Mucosa of gallbladder (tissue), 1 donor: ENCODE measurements around the gene OAS2. TPM values are rescaled to one million over a fixed set of nuclear protein-coding genes. Genes with fewer than 3 reads are reported as not detected.

Source experiments
- DNase-seq: peaks from one replicate; pipeline ENCODE4 v3.0.0-alpha.2; 2020; ENCODE audit warnings: low spot score
- total RNA-seq: library from RNA; stranded (reverse); gene quantifications from one replicate; pipeline ENCODE4 v1.2.1, GENCODE V29; 2021
- donor health status: DM: no; HTN: no; CAD: no.

Gene OAS2, protein sequence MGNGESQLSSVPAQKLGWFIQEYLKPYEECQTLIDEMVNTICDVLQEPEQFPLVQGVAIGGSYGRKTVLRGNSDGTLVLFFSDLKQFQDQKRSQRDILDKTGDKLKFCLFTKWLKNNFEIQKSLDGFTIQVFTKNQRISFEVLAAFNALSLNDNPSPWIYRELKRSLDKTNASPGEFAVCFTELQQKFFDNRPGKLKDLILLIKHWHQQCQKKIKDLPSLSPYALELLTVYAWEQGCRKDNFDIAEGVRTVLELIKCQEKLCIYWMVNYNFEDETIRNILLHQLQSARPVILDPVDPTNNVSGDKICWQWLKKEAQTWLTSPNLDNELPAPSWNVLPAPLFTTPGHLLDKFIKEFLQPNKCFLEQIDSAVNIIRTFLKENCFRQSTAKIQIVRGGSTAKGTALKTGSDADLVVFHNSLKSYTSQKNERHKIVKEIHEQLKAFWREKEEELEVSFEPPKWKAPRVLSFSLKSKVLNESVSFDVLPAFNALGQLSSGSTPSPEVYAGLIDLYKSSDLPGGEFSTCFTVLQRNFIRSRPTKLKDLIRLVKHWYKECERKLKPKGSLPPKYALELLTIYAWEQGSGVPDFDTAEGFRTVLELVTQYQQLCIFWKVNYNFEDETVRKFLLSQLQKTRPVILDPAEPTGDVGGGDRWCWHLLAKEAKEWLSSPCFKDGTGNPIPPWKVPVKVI
- total RNA-seq: 5.8 TPM

DNA sequence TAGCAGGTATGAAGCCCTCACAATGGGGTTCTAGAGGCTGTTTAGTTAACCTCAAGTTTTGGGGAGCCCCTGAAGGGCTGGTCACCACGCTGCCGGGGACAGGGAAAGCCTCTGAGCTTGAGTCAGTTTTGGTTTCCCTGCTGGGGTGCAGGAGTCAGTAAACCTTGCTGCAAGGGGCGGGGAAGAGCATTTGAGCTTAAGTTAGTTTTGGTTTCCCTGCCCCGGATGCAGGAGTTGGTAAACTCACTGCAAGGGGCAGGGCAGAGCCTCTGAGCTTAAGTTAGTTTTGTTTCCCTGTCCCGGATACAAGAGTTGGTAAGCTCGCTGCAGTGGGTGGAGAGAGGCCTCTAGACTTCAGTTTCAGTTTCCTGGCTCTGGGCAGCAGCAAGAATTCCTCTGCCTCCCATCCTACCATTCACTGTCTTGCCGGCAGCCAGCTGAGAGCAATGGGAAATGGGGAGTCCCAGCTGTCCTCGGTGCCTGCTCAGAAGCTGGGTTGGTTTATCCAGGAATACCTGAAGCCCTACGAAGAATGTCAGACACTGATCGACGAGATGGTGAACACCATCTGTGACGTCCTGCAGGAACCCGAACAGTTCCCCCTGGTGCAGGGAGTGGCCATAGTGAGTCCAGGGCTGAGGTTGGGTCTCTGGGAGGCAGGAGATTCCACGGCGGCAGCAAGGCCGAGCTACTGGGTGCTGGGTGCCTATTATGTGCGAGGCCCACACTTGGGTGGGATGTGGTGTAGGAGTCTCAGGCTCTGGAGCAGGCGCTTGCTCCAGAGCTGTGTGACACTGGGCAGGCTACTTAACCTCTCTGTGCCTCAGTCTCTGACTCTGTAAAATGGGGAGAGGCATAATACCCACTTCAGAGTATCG, at the start of gene OAS2:
Gene OAS2 (plus strand): TSS at position 357 of the 878 bp plus-strand sequence. CDS start 90 bp downstream, at position 447.
- DNase-seq: peak; percentile 57

DNA sequence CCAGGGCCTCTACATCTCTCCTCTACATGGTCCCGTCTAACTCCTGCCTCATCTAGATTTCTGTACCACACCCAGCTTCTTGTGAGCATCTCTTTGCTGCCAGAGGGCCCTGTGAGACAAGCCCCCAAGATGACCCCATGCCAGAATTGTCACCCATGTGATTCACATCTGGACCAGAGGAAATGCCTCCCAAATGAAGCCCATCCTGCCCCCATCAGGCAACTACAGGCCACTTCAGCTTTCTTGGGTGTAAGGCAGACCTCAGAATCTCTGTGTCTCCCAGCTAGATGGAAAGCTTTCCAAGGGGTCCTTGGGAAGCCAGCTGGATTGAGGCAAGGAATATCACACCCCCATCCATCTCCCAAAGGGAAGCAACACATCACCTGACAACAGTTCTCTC, 49.3 kb upstream of the OAS2 start:
- no peak for DNase-seq

DNA sequence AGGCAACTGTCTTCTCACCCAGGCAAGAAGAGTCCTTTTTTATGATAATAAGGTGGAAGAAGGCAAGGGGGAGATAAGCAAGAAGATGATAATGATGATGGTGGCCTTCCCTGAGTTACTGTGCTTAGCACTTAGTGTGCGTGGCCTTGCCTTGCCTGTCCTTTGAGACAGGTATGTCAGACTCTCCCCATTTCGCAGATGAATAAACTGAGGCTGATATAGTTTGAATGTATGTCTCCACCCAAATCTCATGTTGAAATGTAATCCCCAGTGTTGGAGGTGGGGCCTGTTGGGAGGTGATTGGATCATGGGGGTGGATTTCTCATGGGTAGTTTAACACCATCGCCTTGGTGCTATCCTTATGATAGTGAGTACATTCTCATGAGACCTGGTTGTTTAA, 48.6 kb upstream of the OAS2 start:
- DNase-seq: no peak

DNA sequence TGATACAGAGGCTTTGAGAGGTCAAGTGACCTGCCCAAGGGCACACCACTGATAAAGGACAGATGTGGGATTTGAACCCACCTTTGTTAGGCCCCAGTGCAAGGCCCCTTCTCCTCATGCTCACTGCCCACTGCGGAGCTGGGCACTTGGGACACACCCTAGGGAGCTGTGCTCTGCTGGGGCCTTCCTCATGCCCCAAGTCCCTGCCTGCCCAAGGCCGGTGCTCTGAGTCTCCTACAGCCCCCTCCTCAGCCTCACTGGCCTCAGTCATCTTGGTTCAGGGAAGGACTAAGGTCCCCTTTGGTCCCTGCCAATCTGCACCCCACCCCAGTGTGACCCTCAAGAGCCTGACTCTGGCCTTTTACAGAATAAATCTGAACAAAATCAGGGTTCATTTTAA, 48.0 kb upstream of the OAS2 start:
- DNase-seq: no peak

DNA sequence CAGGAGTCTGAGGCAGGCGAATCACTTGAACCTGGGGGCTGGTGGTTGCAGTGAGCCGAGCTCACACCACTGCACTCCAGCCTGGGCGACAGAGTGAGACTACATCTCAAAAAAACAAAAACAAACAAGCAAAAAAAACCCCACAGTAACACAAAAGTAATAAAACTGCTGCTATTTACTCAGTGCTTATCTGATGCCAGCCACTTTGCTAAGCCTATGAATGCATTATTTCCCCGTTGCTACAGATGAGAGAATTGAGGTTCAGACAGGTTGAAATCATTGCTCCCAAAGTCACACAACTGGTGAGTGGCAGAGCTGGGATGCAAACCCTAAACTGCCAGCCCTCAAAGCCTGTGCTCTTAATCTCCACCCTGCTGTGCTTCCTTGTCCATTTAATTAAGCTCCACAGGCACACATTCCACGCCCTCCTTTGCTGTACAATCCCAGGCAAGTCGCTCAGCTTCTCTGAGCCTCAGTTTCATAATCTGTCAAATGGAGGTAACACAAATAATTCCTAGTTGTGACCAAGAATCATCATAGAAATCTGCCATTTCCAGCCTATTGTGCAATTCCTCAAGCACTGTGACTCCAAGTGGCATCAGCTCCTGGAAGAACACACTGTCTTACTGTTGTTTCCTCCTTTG, 45.7 kb upstream of the OAS2 start:
- no peak for DNase-seq

DNA sequence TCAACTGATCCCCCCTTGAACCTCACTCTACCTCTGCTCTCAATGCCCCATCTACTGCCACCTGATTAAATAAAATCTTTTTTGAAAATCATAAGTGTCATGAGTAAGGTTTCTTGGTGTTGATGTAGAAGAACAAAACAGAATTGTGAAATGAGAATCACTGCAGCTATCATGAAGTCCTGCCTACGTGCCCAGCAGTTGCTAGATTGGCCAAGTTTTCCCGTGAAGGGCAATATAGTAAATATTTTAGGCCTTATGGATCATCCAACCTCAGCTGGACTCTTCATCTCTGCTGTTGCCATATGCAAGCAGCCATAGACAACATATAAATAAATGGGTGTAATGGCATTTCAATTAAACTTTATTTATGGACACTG, 45.2 kb upstream of the OAS2 start:
- DNase-seq: no peak

DNA sequence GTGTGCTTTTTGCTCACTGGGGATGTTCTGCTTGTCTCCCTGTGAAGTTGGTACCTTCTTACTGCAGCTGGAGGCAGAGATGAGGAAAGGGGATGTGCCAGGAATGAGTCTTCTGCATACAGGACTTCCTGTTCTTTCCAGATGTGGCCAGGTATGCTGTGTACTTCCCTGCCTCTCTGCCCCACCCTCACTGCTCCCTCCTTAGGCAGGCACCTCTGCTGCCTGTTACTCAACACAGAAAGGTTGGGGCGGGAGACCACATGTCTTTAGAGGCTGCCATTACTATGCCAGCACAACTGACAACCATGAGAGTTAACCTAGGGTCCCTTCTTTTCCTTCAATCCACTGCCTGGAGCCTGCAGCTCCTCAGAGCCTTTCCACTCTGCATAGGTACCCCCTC, 42.1 kb upstream of the OAS2 start:
- DNase-seq: no peak

DNA sequence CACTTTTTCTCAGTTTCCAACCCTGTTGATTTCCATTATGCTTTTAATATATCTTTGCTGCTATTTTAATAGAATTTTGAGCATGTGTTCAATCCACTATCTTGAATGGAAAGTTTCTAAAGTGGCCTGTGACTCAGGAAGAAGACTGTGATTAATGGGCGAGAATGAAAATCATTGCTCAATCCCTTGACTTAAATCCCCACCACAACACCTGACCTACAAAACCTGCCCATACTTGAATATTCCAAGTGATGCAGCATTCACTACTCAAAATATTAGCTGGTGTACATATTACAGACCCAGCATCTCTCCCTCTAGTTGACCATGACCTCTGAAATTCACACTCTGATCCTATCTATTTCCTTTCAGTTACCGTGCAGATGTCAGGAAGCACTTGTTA, 41.4 kb upstream of the OAS2 start:
- DNase-seq: no peak

DNA sequence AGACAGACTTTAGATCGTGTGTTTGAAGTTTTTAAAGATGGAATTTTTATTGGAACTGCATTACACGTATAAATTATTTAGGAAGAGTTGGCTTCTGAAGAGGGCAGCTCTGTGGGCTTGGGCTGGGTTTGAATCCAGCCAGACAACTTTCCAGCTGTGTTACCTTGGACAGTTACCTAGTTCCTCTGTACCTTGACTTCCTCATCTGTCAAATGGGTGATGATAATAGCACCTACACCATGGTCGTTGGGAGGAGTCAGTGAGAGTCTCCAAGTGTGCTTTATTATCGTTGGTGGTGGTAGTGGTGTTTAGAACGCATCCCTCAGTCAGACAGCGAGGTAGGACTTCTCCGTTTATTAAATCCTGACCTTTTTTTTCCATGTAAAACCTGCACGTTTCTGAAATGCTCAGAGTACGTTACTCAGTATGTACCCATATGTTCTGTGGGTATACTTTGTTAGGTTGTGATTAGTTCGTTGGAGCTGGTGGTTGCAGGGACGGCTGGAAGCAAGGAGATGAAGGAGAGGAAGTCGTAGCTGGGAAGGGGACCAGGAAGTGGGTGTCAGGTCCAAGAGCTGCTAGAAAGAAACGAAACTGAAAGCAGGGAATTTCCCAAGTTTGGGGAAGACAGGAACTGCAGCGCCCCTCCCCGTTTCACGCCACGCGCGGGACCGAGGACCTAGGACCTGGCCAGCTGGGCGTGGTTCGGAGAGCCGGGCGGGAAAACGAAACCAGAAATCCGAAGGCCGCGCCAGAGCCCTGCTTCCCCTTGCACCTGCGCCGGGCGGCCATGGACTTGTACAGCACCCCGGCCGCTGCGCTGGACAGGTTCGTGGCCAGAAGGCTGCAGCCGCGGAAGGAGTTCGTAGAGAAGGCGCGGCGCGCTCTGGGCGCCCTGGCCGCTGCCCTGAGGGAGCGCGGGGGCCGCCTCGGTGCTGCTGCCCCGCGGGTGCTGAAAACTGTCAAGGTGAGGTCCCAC, 40.3 kb upstream of the OAS2 start, which contains the start of gene OAS3:
Gene OAS3 (plus strand): TSS at position 734 of the 979 bp plus-strand sequence. CDS start 57 bp downstream, at position 791.
- DNase-seq: peak; percentile 78

DNA sequence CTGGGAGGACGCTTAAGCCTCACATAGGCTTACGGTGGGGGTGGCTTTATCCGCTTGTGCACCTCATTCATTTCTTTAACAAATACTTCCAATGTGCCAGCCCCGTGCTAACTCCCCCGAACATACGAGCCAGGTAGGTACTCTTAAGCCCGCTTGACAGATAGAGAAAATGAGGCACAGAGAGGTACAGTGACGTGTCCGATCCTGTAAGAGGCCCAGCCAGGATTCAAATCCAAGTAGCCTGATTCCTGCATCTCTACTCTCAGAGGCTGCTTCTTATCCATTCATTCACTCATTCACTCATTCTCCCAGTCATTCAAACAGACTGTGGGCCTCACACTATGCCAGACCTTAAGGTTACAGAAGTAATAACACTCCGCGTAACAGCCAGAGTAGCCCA, 39.6 kb upstream of the OAS2 start:
- no peak for DNase-seq

DNA sequence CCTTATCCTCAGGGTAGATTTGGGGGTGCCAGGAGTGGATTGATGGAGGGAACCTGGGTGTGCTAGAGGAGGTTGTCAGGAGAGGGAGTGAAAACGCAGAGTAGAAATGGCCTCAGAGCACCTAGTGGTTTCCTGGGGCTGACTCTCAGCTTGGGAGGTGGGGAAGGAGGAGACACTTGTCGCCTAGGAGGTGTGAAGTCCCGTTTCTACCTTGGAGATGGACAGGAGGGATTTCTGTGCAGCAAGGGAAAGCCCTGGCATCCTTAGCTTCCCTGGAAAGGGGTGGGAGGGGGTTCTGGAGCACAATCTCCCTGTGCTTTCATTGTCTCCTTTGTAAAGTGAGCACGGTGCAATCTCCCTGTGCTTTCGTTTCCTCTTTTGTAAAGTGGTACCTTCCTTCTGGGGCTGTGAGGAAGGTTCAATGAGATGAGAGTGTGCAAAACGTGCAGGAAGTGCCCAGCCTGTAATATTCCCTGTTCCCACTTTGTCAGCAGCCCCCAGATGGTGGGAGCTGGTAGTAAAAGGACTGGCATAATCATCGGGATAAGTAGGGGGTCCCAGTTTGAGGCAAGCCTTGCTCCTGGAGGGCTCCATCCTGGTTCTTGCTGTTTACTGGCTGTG, 38.4 kb upstream of the OAS2 start:
- no peak for DNase-seq

DNA sequence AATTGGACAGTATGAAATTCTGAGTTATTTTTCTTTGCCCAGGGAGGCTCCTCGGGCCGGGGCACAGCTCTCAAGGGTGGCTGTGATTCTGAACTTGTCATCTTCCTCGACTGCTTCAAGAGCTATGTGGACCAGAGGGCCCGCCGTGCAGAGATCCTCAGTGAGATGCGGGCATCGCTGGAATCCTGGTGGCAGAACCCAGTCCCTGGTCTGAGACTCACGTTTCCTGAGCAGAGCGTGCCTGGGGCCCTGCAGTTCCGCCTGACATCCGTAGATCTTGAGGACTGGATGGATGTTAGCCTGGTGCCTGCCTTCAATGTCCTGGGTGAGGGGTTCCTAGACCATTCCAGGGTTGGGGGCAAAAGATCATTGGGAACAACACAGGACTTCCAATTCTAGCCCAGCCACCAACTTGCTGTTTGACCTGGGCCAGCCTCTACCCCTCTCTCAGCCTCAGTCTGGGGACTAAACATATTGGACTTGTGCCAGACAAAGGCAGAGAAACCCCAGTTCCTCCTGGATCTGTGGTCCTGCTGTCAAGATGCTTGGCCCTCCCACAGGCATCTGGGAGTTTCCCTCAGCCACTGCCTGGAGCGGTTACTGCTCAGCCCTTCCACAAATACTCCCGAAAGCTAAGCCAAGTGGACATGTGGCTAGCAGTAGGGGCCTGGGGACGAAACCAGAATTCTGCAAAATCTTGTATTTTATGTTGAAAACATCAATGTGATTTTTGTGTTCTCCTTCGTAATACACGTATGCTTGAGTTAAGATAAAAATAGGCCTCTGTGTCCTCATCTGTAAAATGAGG, 36.6 kb upstream of the OAS2 start:
- no peak for DNase-seq

DNA sequence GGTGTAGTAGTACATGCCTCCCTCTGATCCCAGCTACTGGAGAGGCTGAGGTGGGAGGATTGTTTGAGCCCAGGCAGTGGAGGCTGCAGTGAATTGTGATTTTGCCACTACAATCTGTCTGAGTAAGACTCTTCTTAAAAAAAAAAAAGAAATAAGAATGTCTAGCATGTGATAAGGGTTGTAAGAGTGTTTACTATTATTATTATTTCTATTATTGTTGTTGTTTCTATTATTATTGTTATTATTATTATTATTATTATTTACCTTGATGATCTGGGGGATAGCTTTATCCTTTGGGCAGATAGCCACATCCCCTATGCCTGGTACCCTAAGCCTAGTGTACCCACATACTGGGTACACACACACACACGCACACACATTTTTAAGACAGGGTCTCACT, 35.7 kb upstream of the OAS2 start:
- no peak for DNase-seq

DNA sequence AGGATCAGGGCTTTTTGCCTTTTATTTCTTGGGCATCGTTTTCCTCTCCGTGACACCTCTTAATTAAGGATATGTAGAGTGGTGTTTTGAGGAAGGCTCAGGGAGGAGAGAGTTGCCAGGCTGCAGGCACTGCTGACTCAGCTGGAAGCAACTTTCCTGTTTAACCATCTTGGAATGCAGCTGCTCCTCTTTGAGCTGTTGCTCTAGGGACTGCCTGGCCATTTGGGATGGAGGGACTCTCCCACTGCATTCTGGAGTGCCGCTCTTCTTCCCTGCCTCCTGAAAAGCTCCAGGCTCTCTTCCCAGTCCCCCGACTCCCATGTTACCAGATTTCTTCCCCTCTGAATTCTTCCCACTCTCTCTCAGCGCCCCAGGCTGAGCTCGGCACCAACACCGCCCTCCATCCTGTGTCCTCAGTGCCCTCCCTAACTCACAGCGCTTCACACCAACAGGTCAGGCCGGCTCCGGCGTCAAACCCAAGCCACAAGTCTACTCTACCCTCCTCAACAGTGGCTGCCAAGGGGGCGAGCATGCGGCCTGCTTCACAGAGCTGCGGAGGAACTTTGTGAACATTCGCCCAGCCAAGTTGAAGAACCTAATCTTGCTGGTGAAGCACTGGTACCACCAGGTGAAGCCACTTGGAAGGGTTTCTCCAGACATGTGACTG, 34.2 kb upstream of the OAS2 start:
- DNase-seq: no peak

DNA sequence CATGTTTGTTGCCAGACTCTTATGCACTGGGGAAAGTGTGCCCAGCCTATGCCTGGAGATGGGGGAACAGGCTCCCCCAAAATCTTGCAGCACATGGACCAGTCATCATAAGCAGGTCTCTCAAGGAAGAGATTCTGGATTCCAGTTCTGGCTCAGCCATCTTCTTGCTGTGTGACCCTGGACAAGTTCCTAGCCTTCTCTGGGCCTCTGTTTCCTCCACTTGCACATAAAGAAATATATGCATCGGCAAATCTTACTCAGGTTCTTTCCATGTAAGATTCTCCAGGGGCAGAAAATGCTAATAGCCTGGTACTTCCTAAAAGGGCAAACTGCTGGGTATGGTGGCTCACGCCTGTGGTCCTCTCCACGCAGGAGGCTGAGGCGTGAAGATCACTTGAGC, 32.8 kb upstream of the OAS2 start:
- DNase-seq: no peak

DNA sequence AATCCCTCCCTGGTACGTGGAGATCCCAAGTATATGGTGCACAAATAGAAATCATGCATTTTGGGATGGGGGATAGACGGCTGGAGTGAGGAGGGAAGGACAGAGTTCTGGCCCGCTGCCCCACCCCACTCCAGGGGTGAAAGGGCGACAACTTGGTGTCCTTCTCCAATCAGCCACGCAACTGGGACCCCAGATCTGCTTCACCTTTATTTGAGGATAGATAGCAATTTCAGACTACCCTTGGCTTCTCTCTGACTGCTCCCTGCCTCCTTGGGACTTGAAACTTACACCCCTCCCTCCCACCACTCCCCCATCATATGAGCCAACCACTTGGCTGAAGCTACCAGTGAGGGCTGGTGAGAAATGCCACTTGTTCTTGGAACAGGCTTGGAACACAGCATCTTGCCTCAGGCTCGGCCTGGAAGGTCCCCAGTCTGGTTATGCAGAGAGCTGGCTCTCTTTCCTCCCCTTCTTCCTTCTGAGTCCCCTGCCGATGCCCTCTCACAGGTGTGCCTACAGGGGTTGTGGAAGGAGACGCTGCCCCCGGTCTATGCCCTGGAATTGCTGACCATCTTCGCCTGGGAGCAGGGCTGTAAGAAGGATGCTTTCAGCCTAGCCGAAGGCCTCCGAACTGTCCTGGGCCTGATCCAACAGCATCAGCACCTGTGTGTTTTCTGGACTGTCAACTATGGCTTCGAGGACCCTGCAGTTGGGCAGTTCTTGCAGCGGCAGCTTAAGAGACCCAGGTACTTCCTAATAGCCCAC, 31.9 kb upstream of the OAS2 start:
- no peak for DNase-seq

DNA sequence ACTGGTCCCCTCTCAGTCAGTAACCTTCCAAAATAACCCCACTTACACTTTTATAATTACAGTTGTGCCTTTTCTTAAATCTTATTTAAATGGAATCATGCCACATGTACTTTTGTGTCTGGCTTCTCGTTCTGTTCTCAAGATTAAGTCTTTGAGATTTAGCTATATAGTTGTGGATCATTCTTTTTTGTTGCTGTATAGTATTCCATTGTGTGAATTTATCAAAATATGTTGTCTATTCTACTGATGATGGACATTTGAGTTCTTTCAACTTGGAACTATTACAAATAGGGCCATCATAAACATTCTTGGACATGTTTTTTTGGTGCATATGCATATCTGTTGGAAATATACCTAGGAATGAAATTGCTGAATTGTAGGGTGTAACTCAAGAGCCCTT, 31.0 kb upstream of the OAS2 start:
- no peak for DNase-seq

DNA sequence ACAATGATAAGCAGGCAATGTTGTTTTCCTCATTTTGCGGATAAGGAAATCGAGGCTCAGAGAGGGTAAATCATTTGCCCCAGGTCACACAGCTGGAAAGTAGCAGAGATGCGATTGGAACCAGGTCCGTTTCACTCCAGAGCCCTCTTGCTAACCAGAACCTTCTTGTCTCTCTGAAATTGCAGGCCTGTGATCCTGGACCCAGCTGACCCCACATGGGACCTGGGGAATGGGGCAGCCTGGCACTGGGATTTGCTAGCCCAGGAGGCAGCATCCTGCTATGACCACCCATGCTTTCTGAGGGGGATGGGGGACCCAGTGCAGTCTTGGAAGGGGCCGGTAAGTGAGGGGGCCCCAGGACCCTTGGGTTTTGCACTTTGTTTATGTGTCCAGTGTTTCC, 30.6 kb upstream of the OAS2 start:
- no peak for DNase-seq
